Measurements from ENCODE around the gene NATD1.

Gene NATD1

GRCh38 chr17:21287703-21288449 lies 34.7 kb upstream of the NATD1 start:
- H3K27ac ChIP-seq, result peak overlapping the region; percentile 89

GRCh38 chr17:21286909-21287702 lies 33.9 kb upstream of the NATD1 start:
- peak overlapping the region; percentile 89 for H3K27ac ChIP-seq
- TF ChIP-seq ZFX (IDR thresholded peaks at IDR 0.05; ENCODE audit: borderline replicate concordance) (no peak), CTCF (IDR thresholded peaks at IDR 0.05) (no peak)

More at GRCh38 chr17:21287703-21288449, 34.7 kb upstream of the NATD1 start:
- TF ChIP-seq CTCF (IDR thresholded peaks at IDR 0.05), result no peak
- no peak for TF ChIP-seq ZFX (IDR thresholded peaks at IDR 0.05; ENCODE audit: borderline replicate concordance)

- no peak for TF ChIP-seq CTCF (IDR thresholded peaks at IDR 0.05)
- TF ChIP-seq ZFX (IDR thresholded peaks at IDR 0.05; ENCODE audit: borderline replicate concordance), result no peak
- peak overlapping the region; percentile 89 for H3K27ac ChIP-seq
Measured at GRCh38 chr17:21286066-21286770, 33.0 kb upstream of the NATD1 start.

DNA sequence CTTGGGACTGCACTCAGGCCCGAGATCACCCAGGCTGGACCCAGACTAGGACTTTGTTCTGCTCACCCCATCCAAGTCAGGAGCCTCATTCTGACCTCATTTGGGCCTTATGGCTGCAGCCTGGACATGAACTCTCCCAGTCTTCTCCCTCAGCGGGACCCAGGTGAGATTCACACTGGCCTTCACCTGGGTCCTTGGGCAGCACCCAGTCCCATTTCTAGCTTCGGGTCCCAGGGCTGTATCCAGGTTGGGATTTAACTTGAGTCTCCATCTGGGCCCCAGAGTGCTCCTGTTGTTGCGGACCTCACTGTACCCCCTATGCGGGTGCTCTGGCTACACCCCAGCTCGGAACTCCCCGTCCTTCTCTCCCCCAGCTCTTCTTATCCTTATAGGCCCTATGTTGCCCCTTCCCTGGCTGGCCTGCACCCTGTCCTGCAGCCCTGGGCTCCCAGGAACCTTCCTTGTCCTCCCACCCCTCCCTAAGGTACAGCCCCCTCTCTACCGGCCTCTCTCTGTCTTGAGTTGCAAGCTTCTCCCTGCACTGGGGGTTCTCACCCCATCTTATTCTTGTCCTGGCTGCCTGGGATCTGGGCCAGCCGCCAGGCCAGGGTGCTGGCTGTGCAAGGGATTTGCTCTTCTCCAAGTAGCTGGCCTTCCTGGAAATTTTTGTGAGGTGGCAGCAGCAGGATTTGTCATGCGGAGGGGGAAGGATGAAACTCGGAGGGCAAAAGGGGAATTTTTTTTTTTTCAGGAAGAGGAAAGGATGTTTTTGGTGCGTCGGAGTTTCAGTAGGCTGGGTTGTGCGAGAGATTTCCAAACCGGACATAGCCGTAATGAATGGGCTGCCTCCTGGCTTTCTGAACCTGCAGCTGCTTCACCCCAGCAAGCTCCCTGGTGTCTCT lies 32.2 kb upstream of the NATD1 start:
- peak overlapping the region; percentile 89 for H3K27ac ChIP-seq
- TF ChIP-seq CTCF (IDR thresholded peaks at IDR 0.05), result no peak
- no peak for TF ChIP-seq ZFX (IDR thresholded peaks at IDR 0.05; ENCODE audit: borderline replicate concordance)

DNA sequence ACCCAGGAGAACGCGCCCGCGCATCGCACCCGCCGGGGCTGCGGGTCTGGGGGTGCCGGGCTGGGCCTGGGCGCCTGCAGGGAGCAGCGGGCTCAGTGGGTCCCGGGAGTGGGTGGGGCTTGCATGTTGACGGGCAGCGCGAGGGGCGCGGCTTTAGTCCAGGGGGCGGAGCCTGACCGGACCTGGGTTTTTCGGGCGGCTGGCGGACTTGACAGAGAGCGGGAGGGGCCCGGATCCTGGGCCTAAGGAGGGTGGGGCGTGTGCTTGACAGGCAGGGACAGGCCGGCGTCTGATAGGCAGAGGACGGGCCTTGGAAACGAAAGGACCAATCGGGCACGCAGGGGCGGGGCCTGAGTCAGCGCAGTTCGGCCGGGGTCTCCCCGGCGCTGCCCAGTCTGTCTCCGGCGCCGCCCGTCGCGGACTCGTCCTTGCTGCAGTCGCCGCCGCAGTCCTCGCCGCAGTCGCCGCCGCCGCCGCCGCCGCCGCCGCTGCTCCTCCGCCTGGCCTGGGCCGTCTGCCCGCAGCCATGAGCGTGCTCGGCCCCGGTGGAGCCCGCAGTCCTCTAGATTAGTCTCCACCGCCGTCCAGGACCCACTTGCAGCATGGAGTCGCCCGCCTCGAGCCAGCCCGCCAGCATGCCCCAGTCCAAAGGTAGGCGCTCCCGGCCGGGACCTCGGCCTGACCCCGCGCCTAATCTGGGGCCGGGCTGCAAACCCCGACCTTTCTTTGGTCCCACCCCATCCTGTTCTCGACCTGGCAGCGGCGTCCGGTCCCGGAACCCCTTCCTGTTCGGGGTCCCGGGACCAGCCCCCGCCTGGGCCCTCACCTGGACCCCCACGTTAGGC lies 31.3 kb upstream of the NATD1 start, which contains the start of gene MAP2K3:
Gene MAP2K3 (plus strand): TSS at position 393 of the 845 bp plus-strand sequence. CDS start 210 bp downstream, at position 603.
- TF ChIP-seq CTCF (IDR thresholded peaks at IDR 0.05), result no peak
- TF ChIP-seq ZFX (IDR thresholded peaks at IDR 0.05; ENCODE audit: borderline replicate concordance), result no peak
- peak within 1 kb of the TSS; percentile 89 for H3K27ac ChIP-seq
